Left lung (tissue), 10 donors: ENCODE measurements around the gene ADPRH. TPM values are rescaled to one million over a fixed set of nuclear protein-coding genes. Genes with fewer than 3 reads are reported as not detected.

Source experiments
- ATAC-seq: fragments of 200-7000 bp; cut with Tn5 transposase; one replicate; pipeline ENCODE4 v1.9.1; 2020; ENCODE audit warnings: moderate library complexity
- DNase-seq, 4 donors: peaks; one replicate each; pipeline ENCODE4 v3.0.0-alpha.2; 2013 to 2020
- H3K27ac ChIP-seq, 2 donors: fragments of 200-600 bp; sonication (generic) in 1 of 2; one replicate each; pipeline versions ENCODE4 v1.5.0 to v1.8.0; 2020 to 2021
- H3K27me3 ChIP-seq, 2 donors: fragments of 200-600 bp; sonication (generic) in 1 of 2; one replicate each; pipeline versions ENCODE4 v1.5.0 to v1.8.0; 2020 to 2021
- H3K36me3 ChIP-seq, 2 donors: fragments of 200-600 bp; sonication (generic) in 1 of 2; one replicate each; pipeline versions ENCODE4 v1.5.0 to v1.8.0; 2020 to 2021
- H3K4me1 ChIP-seq, 2 donors: fragments of 200-600 bp; one replicate each; pipeline ENCODE4 v1.8.0; 2021
- H3K4me3 ChIP-seq, 2 donors: fragments of 200-600 bp; sonication (generic) in 1 of 2; one replicate each; pipeline versions ENCODE4 v1.5.0 to v1.8.0; 2020 to 2021; ENCODE audit warnings: mild to moderate bottlenecking in 1 of 2
- H3K9me3 ChIP-seq, 2 donors: fragments of 200-600 bp; sonication (generic) in 1 of 2; one replicate each; pipeline versions ENCODE4 v1.5.0 to v1.8.0; 2020 to 2021
- intact Hi-C, 2 donors: fragments of 100-400 bp; cut with DNase I; formaldehyde crosslinking; loops; one replicate each; pipeline versions ENCODE4 v1.11.2 to v1.14.2; 2022
- polyA plus RNA-seq, 6 donors: library from polyadenylated mRNA; unstranded; fragments of 120-200 nt; gene quantifications; one replicate each; pipeline ENCODE4 v1.2.1, GENCODE V29; 2013; ENCODE audit not compliant: insufficient read length in 6 of 6
- total RNA-seq, 2 donors: library from RNA; stranded (reverse); fragmentation: NEBNext Ultra II Directional; extraction: Animal tissue kit (Norgen Biotek cat#: 25700); gene quantifications; one replicate each; pipeline ENCODE4 v1.2.1, GENCODE V29; 2021
- TF ChIP-seq, protein P1 (sequence below), 2 donors: fragments of 200-600 bp; sonication (generic) in 1 of 2; IDR thresholded peaks; one replicate each; pipeline versions ENCODE4 v1.5.0 to v1.8.0; 2021; ENCODE audit warnings: antibody characterized with exemption in 2 of 2
- donor health status: DM: no; HTN: yes; CAD: no.
- donor health status: DM: no; HTN: no; CAD: no.

The ADPRH gene
- total and polyA plus RNA-seq, 8 donors, result 9.5 to 24.0 (median 12.9) TPM

DNA sequence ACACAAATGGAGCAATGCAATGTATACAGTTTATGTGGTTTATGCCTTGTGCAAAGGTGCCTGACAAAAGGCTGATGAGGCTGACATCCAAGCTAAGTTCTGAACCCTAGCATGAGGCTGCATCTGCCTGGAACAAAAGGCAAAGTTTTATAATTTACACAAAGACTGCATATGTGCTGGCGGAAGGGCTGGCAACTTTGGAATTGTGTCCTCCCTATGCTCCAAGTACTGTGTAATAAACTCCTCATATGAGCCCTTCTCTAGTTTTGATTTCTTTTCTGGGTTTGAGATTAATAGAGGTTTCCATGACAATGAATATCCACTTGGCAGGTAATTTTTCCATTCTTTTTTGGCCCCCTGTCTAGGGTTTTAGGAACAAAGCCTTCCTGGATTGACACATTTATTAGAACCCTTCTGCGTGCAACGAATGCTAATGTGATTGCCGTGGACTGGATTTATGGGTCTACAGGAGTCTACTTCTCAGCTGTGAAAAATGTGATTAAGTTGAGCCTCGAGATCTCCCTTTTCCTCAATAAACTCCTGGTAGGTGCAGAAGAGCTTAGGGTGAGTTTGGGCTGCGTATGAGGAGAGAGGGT, 29.2 kb downstream of the ADPRH start:
- TF ChIP-seq, protein P1, sequence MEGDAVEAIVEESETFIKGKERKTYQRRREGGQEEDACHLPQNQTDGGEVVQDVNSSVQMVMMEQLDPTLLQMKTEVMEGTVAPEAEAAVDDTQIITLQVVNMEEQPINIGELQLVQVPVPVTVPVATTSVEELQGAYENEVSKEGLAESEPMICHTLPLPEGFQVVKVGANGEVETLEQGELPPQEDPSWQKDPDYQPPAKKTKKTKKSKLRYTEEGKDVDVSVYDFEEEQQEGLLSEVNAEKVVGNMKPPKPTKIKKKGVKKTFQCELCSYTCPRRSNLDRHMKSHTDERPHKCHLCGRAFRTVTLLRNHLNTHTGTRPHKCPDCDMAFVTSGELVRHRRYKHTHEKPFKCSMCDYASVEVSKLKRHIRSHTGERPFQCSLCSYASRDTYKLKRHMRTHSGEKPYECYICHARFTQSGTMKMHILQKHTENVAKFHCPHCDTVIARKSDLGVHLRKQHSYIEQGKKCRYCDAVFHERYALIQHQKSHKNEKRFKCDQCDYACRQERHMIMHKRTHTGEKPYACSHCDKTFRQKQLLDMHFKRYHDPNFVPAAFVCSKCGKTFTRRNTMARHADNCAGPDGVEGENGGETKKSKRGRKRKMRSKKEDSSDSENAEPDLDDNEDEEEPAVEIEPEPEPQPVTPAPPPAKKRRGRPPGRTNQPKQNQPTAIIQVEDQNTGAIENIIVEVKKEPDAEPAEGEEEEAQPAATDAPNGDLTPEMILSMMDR (IDR thresholded peaks at IDR 0.05), result no peak
- DNase-seq (no peak), ATAC-seq (no peak)
- no peaks in the 10 kb centered on the region for H3K9me3 ChIP-seq
- no peak overlapping the region for H3K4me3 ChIP-seq
- H3K4me1 ChIP-seq, result peaks cover 0 to 1% of the 10 kb centered on the region in 2 donors
- no peaks in the 10 kb centered on the region for H3K36me3 ChIP-seq
- H3K27ac ChIP-seq, result no peak overlapping the region
- no peaks in the 10 kb centered on the region for H3K27me3 ChIP-seq
- intact Hi-C loops, result no loop called here

DNA sequence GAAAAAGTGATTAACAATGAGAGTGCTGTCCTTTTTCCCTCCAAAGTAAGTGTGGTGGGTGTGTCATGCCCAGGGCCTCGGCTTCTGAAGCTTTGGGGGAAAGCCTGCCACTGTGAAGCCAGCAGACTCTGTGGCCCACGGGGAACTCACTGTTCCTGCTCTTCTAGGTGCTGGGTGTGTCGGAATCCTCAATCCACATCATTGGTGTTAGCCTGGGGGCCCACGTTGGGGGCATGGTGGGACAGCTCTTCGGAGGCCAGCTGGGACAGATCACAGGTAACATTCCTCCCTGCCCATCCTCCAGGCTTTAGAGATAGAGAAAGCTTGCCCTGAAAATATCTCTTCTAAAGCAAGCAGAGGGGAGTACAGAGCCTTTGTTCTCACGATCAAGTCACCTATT, 30.0 kb downstream of the ADPRH start:
- no peaks in the 10 kb centered on the region for H3K9me3 ChIP-seq
- H3K27ac ChIP-seq, result no peak overlapping the region
- no peak for DNase-seq
- H3K36me3 ChIP-seq, result no peaks in the 10 kb centered on the region
- H3K27me3 ChIP-seq, result no peaks in the 10 kb centered on the region
- TF ChIP-seq, protein P1 (IDR thresholded peaks at IDR 0.05), result no peak
- ATAC-seq, result no peak
- no peaks in the 10 kb centered on the region for H3K4me1 ChIP-seq
- H3K4me3 ChIP-seq, result no peak overlapping the region
- intact Hi-C loops, result no loop called here

DNA sequence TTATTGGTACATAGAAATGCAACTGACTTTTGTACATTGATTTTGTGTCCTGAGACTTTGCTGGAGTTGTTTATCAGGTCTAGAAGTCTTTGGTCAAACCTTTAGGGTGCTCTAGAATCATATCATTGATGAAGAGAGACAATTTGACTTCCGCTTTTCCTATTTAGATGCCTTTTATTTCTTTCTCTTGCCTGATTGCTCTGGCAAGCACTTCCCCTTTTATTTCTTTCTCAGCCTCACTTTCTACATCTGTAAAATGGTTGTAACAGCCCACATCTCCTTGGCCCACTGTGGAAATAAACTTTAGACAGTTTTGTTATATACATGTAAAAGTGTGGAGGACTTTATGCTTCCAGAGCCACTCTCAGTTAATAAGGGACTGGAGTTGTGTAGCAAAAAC, 32.4 kb downstream of the ADPRH start:
- intact Hi-C loops, result no loop called here
- H3K27me3 ChIP-seq, result no peaks in the 10 kb centered on the region
- no peak for ATAC-seq

DNA sequence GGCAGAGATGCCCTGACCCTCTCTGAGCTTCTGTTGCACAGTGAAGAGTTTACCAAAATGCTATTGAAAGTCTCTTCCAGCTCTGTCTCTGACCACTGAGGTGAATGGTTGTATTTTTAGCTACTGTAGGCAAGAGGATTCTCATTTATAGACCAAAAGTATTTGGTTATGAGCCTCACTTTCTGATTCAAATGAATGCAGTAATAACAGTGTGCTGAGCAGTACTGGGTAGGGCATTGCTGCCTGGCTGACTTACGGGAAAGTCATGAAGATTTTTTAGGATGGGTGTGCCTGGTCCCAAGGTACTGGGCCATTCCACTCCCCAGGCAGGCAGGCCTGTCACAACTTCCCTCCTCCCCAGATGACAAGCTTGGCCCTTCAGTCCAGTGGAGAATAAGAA, 33.9 kb downstream of the ADPRH start:
- intact Hi-C loops, result no loop called here
- no peak overlapping the region for H3K27ac ChIP-seq
- H3K36me3 ChIP-seq, result no peaks in the 10 kb centered on the region
- H3K4me1 ChIP-seq, result no peaks in the 10 kb centered on the region
- no peaks in the 10 kb centered on the region for H3K27me3 ChIP-seq
- no peak overlapping the region for H3K4me3 ChIP-seq
- DNase-seq (no peak), ATAC-seq (no peak)
- TF ChIP-seq, protein P1 (IDR thresholded peaks at IDR 0.05), result no peak
- H3K9me3 ChIP-seq, result no peaks in the 10 kb centered on the region

More for the DNA sequence above, 32.4 kb downstream of the ADPRH start:
- Histone ChIP-seq H3K4me1 (no peaks in the 10 kb centered on the region), H3K27ac (no peak overlapping the region), H3K4me3 (no peak overlapping the region), H3K36me3 (no peaks in the 10 kb centered on the region), H3K9me3 (no peaks in the 10 kb centered on the region)
- DNase-seq, result no peak
- TF ChIP-seq, protein P1 (IDR thresholded peaks at IDR 0.05), result no peak

DNA sequence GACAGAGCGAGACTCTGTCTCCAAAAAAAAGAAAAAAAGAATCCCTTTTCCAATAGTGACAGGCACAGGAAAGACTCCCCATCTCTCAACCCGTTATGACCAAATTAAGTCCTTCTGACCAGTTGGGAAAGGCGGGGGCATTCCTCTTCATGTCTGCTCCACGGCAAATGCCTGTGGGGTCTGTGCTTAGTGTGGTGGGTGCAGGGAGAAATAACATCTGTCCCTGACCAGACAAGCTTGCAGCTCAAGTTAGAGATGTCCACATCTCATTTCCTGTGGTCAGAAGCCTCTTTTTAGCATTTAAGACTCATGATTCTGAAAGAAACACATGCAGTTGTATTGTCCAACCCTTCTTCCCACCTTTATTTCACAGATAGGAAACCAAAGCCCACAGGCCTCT, 34.6 kb downstream of the ADPRH start:
- Histone ChIP-seq H3K4me1 (no peaks in the 10 kb centered on the region), H3K27me3 (no peaks in the 10 kb centered on the region), H3K9me3 (no peaks in the 10 kb centered on the region), H3K4me3 (no peak overlapping the region), H3K27ac (no peak overlapping the region), H3K36me3 (no peaks in the 10 kb centered on the region)
- TF ChIP-seq, protein P1 (IDR thresholded peaks at IDR 0.05), result no peak
- no peak for ATAC-seq
- DNase-seq, result no peak
- intact Hi-C loops, result no loop called here
